KOPT-K1 (cell line): ENCODE results near the gene SYNE2.
A peak's percentile ranks its signal among the peaks of the same experiment; 100 is the strongest.

Experiments used
- H3K27ac ChIP-seq: fragments of 200-600 bp; sonication (generic); 2 replicates; pipeline ENCODE4 v1.5.1; 2016; ENCODE audit warnings: antibody characterized with exemption, mild to moderate bottlenecking, low read depth, low read length; ENCODE audit not compliant: poor library complexity, severe bottlenecking
- H3K36me3 ChIP-seq: fragments of 200-600 bp; sonication (generic); 2 replicates; pipeline ENCODE4 v1.5.1; 2017; ENCODE audit warnings: antibody characterized with exemption, mild to moderate bottlenecking, low read length, moderate library complexity; ENCODE audit not compliant: insufficient read depth
- H3K9me3 ChIP-seq: fragments of 200-600 bp; sonication (generic); 2 replicates; pipeline ENCODE4 v1.5.1; 2017; ENCODE audit warnings: antibody characterized with exemption, low read length, mild to moderate bottlenecking; ENCODE audit not compliant: insufficient read depth, poor library complexity, severe bottlenecking

The SYNE2 gene

GRCh38 chr14:63893701-63894458, 41.1 kb downstream of the SYNE2 start:
- H3K27ac ChIP-seq: no peak overlapping the region
- no peaks in the 10 kb centered on the region for H3K36me3 ChIP-seq
- no peaks in the 10 kb centered on the region for H3K9me3 ChIP-seq

GRCh38 chr14:63895510-63895909, 42.7 kb downstream of the SYNE2 start:
- Histone ChIP-seq H3K9me3 (no peaks in the 10 kb centered on the region), H3K36me3 (no peaks in the 10 kb centered on the region), H3K27ac (no peak overlapping the region)

- Histone ChIP-seq H3K36me3 (no peaks in the 10 kb centered on the region), H3K27ac (no peak overlapping the region), H3K9me3 (no peaks in the 10 kb centered on the region)
Observed at GRCh38 chr14:63896278-63896720, 43.5 kb downstream of the SYNE2 start.

GRCh38 chr14:63897721-63898163, 44.9 kb downstream of the SYNE2 start:
- Histone ChIP-seq H3K27ac (no peak overlapping the region), H3K9me3 (no peaks in the 10 kb centered on the region), H3K36me3 (no peaks in the 10 kb centered on the region)

GRCh38 chr14:63899953-63900352, 47.1 kb downstream of the SYNE2 start:
- no peaks in the 10 kb centered on the region for H3K36me3 ChIP-seq
- H3K9me3 ChIP-seq: no peaks in the 10 kb centered on the region
- H3K27ac ChIP-seq: no peak overlapping the region

GRCh38 chr14:63901434-63902085, 48.8 kb downstream of the SYNE2 start:
- H3K27ac ChIP-seq: no peak overlapping the region
- H3K9me3 ChIP-seq: peaks cover 5% of the 10 kb centered on the region
- no peaks in the 10 kb centered on the region for H3K36me3 ChIP-seq

GRCh38 chr14:63902375-63902976, 49.7 kb downstream of the SYNE2 start:
- Histone ChIP-seq H3K27ac (no peak overlapping the region), H3K9me3 (peaks cover 5% of the 10 kb centered on the region), H3K36me3 (no peaks in the 10 kb centered on the region)

GRCh38 chr14:63904724-63905123, 51.9 kb downstream of the SYNE2 start:
- Histone ChIP-seq H3K36me3 (peaks cover 5% of the 10 kb centered on the region; the same call in 1 of the 2 replicates), H3K9me3 (peaks cover 5% of the 10 kb centered on the region), H3K27ac (no peak overlapping the region)

- Histone ChIP-seq H3K36me3 (peaks cover 8% of the 10 kb centered on the region; the same call in 1 of the 2 replicates), H3K27ac (no peak overlapping the region), H3K9me3 (peaks cover 5% of the 10 kb centered on the region)
Observed at GRCh38 chr14:63905370-63905769, 52.6 kb downstream of the SYNE2 start.

GRCh38 chr14:63908667-63909264, 56.0 kb downstream of the SYNE2 start:
- peak overlapping the region; percentile 55 for H3K27ac ChIP-seq
- H3K9me3 ChIP-seq: peaks cover 5% of the 10 kb centered on the region
- peaks cover 36% of the 10 kb centered on the region for H3K36me3 ChIP-seq

- Histone ChIP-seq H3K9me3 (peaks cover 4% of the 10 kb centered on the region), H3K36me3 (peaks cover 36% of the 10 kb centered on the region), H3K27ac (no peak overlapping the region)
Observed at GRCh38 chr14:63909984-63910383, 57.2 kb downstream of the SYNE2 start.

GRCh38 chr14:63910583-63911363, 58.0 kb downstream of the SYNE2 start:
- H3K27ac ChIP-seq: no peak overlapping the region
- H3K36me3 ChIP-seq: peaks cover 36% of the 10 kb centered on the region

GRCh38 chr14:63911404-63911803, 58.6 kb downstream of the SYNE2 start:
- no peak overlapping the region for H3K27ac ChIP-seq
- peaks cover 36% of the 10 kb centered on the region for H3K36me3 ChIP-seq
- H3K9me3 ChIP-seq: no peaks in the 10 kb centered on the region

More at GRCh38 chr14:63910583-63911363, 58.0 kb downstream of the SYNE2 start:
- no peaks in the 10 kb centered on the region for H3K9me3 ChIP-seq

- Histone ChIP-seq H3K9me3 (no peaks in the 10 kb centered on the region), H3K27ac (no peak overlapping the region), H3K36me3 (peaks cover 40% of the 10 kb centered on the region)
Observed at GRCh38 chr14:63912286-63912685, 59.5 kb downstream of the SYNE2 start.
